GM18499 (cell line): Measurements from ENCODE around the gene VPS37B.
"Not testable (repeated sequence)": the region's sequence is repeated elsewhere in the genome, so short reads cannot be mapped to it uniquely, and the experiment has no call there.

Source experiments
- ATAC-seq: cut with Tn5 transposase; IDR thresholded peaks from one replicate; pipeline ENCODE4 v1.9.1; 2021; ENCODE audit warnings: moderate number of reproducible peaks; ENCODE audit not compliant: insufficient read depth, unreplicated experiment

VPS37B gene

GRCh38 chr12:122886161-122886560 is 9.8 kb downstream of the VPS37B start:
- no peak for ATAC-seq

DNA sequence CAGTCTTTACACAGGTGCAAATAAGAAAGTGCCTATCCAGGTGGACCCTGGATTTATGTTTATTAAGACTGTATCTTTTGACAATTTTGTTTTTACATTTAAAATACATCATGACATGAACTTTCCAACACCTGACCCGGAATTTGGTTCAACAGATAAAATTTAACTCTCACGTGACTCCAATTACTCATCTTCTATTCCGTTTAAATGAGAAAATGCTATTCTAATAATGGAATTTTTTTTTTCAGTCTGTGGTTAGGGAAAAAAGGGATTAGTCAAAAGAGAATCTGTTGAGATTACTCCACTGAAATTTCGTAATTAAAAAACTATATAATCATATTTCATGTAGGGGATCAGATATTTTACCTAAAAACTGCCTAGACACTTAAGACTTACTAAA is 11.1 kb downstream of the VPS37B start:
- no peak for ATAC-seq

DNA sequence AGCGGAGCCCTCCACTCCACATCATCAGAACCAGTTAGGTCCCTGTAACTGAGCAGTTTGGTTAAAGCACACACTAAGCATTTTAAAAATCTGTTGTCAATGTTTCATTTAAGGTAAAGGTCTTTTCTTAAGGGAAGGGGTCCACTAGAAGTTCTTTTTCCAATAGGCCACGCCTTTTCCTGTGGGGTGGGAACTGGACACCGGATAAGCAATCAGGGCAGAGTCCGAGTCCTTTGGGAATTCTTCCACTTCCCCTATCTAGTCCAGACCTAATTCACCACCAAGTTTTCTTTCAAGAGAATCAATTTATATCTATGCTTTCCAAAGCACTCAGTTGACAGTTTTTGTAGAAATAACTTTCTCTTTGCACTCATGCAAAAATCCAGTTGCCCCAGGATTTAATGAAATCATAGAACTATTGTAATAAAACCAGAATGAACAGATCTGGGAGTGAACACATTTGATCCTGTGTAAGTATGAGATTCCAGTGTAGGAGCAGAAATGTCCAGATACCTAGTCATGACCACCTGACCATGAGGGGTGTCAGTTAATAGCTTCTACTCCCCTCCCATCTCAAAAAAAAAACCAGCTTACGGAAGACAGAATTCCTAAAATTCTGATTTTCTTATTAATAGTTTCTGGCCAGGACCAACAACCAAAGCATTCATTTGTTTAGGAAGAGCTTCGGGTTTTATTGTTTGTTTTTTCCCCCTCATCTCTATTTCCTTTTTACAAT is 11.7 kb downstream of the VPS37B start:
- ATAC-seq: no peak

- ATAC-seq: no peak
Measured at GRCh38 chr12:122882908-122883558, 12.9 kb downstream of the VPS37B start.

- ATAC-seq: no peak
Measured at GRCh38 chr12:122880668-122881067, 15.3 kb downstream of the VPS37B start.

- no peak for ATAC-seq
Measured at GRCh38 chr12:122880155-122880667, 15.7 kb downstream of the VPS37B start.

GRCh38 chr12:122878780-122879612 is 16.9 kb downstream of the VPS37B start:
- no peak for ATAC-seq

GRCh38 chr12:122876731-122877130 is 19.2 kb downstream of the VPS37B start:
- ATAC-seq: no peak

DNA sequence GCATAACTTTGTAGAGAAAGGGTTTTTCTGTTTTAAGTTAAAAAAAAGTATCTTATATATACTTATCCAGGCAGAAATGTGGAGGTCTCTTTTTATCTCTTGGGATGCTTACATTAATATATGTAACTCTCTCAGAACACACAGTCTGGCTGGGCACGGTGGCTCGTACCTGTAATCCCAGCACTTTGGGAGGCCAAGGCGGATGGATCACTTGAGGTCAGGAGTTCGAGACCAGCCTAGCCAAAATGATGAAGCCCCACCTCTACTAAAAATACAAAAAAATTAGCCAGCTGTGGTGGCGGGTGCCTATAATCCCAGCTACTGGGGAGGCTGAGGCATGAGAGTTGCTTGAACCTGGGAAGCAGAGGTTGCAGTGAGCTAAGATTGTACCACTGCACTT is 19.6 kb downstream of the VPS37B start:
- ATAC-seq: not testable (repeated sequence)

GRCh38 chr12:122875590-122876220 is 20.2 kb downstream of the VPS37B start:
- ATAC-seq: no peak

- ATAC-seq: no peak
Measured at GRCh38 chr12:122874081-122874480, 21.8 kb downstream of the VPS37B start.

GRCh38 chr12:122873540-122873939 is 22.4 kb downstream of the VPS37B start:
- ATAC-seq: no peak

DNA sequence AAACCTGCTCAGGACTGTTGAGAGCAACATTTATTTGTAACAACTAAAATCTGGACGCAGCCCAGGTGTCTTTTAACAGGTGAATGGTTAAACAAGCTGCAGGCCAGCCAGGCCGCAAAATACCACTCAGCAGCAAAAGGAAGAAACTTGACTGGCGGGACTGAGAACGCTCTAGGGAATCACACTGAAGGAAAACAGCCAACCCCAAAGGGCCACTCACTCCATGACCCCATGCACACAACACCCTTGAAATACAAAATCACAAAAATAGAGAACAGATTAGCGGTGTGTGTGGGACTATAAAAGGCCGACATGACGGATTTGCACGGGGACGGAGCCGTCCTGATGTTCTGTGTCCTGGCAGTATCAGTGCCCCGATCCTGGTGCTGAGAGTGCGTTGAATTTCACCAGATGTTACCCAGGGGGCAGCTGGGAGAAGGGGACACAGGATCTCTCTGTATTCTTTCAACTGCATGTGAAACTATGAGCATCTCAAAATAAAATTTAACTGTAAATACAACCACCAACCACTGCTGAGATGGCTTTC is 23.0 kb downstream of the VPS37B start:
- ATAC-seq: no peak

- ATAC-seq: no peak
Measured at GRCh38 chr12:122871851-122872780, 23.8 kb downstream of the VPS37B start.

DNA sequence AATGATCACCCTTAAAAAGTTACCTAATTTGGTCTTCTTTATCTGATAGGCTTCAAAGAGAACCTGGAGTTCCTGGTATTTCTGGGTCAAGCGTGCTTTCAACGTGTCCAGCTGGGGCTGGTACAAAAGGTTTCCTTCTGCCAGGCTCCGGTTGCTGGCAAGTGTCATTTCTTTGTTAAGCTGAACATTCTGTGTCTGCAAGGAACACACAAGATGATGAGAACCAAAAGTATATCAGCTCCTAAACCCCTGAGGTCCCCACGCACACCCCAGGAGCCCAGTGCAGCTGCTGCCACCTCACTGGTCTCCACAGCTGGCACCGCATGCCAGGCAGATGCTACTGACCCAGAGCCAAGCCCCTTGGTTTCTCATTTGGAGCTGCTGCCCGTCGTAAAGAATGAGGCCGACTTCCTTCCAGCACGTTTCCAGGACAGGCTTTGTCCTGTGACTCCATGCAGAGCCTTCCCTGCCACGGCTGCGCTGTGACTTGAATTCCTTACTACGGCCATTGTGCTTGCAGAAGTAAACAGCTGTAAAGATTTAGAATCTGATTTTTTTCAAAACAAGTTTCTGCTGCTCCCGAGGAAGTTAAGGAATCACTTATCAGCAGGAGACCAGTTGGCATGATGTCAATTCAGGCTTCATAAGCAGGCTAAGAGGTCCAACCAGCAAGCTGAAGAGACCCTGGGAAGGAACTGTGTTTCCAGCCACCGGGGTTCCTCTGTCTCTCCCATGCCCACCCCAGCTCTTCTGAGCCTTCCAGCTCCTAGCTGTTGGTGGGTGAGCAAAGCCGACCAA is 24.9 kb downstream of the VPS37B start:
- ATAC-seq: no peak

DNA sequence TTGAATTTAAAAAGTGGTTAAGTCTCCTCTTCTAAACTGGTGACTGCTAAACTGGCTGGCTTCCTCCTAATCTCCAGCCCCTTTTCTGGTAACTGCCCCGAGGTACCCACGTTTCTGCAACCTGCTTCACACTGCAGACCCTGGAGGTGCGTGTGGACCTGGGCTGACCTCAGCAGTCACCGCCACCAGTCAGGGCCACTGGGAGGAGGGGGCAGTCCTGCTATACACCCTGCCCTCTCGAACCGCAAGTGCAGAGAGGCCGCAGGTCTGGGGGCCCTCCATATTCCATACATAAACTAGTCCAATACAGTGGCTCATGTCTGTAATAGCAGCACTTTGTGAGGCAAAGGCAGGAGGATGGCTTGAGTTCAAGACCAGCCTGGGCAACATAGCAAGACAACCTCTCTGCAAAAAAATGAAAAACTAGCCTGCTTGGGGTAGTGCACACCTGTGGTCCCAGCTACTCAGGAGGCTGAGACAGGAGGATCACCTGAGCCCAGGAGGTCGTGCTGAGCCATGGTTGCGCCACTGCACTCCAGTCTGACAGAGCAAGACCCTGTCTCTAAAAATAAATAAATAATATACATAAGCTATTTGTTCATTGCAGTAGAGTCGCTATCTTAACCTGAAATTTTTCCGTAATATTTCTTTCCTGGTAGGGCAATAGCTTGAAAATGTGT is 25.6 kb downstream of the VPS37B start:
- no peak for ATAC-seq

DNA sequence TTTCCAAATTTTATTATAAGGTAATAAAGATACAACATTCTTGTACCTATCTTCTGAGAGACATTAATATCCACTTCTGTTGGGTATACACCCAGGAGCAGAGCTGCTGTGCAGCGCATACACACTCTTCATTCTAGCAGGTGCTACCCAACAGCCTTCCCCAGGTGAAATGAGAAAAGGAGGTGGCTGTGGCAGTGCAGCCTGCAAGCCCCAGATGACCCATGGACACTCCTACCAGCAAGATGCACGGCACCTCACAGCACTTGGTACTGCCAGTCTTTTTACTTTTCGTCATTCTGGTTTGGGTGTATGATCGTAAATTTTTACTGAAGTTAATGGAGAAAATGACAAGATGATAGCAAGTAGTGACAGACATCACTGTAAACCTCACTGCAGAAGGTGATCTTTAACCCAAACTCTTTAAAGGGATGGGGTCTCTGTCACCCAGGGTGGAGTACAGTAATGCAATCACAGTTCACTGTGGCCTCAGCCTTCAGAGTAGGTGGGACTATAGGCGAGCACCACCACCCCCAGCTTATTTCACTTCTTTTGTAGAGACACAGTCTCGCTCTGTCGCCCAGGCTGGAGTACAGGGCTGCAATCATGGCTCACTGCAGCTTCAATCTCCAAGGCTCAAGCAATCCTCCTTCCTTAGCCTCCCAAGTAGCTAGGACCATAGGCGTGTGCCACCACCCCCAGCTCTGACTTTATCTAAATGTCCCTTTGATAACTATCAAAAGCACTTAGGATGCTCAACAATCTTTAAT is 26.5 kb downstream of the VPS37B start:
- no peak for ATAC-seq
